ENCODE data around the gene GPC4.

The GPC4 gene

GRCh38 chrX:133321451-133321850, 93.8 kb downstream of the GPC4 start:
- TF ChIP-seq CTCF (conservative IDR thresholded peaks at IDR 0.05; ENCODE audit: low read depth, low read length): no peak
- H3K4me3 ChIP-seq (ENCODE audit: low read depth, low read length): no peak overlapping the region
- DNase-seq (ENCODE audit: low read depth): no peak

GRCh38 chrX:133314281-133314680, 101.0 kb downstream of the GPC4 start:
- DNase-seq (ENCODE audit: low read depth): no peak
- no peak for TF ChIP-seq CTCF (conservative IDR thresholded peaks at IDR 0.05; ENCODE audit: low read depth, low read length)
- no peak overlapping the region for H3K4me3 ChIP-seq (ENCODE audit: low read depth, low read length)

GRCh38 chrX:133308499-133308897, 106.8 kb downstream of the GPC4 start:
- no peak for TF ChIP-seq CTCF (conservative IDR thresholded peaks at IDR 0.05; ENCODE audit: low read depth, low read length)

GRCh38 chrX:133307637-133308498, 107.4 kb downstream of the GPC4 start:
- no peak overlapping the region for H3K4me3 ChIP-seq (ENCODE audit: low read depth, low read length)
- no peak for DNase-seq (ENCODE audit: low read depth)
- no peak for TF ChIP-seq CTCF (conservative IDR thresholded peaks at IDR 0.05; ENCODE audit: low read depth, low read length)

More at GRCh38 chrX:133308499-133308897, 106.8 kb downstream of the GPC4 start:
- no peak overlapping the region for H3K4me3 ChIP-seq (ENCODE audit: low read depth, low read length)
- DNase-seq (ENCODE audit: low read depth): no peak

GRCh38 chrX:133307094-133307493, 108.2 kb downstream of the GPC4 start:
- DNase-seq (ENCODE audit: low read depth): no peak
- no peak for TF ChIP-seq CTCF (conservative IDR thresholded peaks at IDR 0.05; ENCODE audit: low read depth, low read length)
- no peak overlapping the region for H3K4me3 ChIP-seq (ENCODE audit: low read depth, low read length)

GRCh38 chrX:133306316-133306715, 109.0 kb downstream of the GPC4 start:
- H3K4me3 ChIP-seq (ENCODE audit: low read depth, low read length): no peak overlapping the region
- no peak for DNase-seq (ENCODE audit: low read depth)
- no peak for TF ChIP-seq CTCF (conservative IDR thresholded peaks at IDR 0.05; ENCODE audit: low read depth, low read length)

GRCh38 chrX:133305348-133305747, 109.9 kb downstream of the GPC4 start:
- no peak for DNase-seq (ENCODE audit: low read depth)
- no peak for TF ChIP-seq CTCF (conservative IDR thresholded peaks at IDR 0.05; ENCODE audit: low read depth, low read length)

More at GRCh38 chrX:133305348-133305747, 109.9 kb downstream of the GPC4 start:
- H3K4me3 ChIP-seq (ENCODE audit: low read depth, low read length): no peak overlapping the region

Measured in choroid plexus epithelial cell (primary cell).